Iris pigment epithelial cell (primary cell): ENCODE data around the gene ADISSP.

Source experiments
- DNase-seq: peaks from one replicate; pipeline ENCODE4 v3.0.0-alpha.2; 2011; ENCODE audit warnings: low read depth

The ADISSP gene

GRCh38 chr20:3767427-3768341 lies at the start of gene ADISSP:
Gene ADISSP, minus strand, starts transcription at chr20:3767753. Its CDS starts 7,653 bp downstream, at chr20:3760100.
- DNase-seq: peak; percentile 98

GRCh38 chr20:3815703-3816315 lies 48.3 kb upstream of the ADISSP start:
- DNase-seq: no peak

GRCh38 chr20:3814928-3815495 lies 47.5 kb upstream of the ADISSP start:
- no peak for DNase-seq

GRCh38 chr20:3813848-3814581 lies 46.5 kb upstream of the ADISSP start:
- no peak for DNase-seq

GRCh38 chr20:3812975-3813847 lies 45.7 kb upstream of the ADISSP start:
- no peak for DNase-seq

GRCh38 chr20:3812259-3812681 lies 44.7 kb upstream of the ADISSP start:
- DNase-seq: no peak

GRCh38 chr20:3811467-3812258 lies 44.1 kb upstream of the ADISSP start:
- DNase-seq: peak; percentile 97

- DNase-seq: no peak
Measured at GRCh38 chr20:3808544-3808943, 41.0 kb upstream of the ADISSP start.

- DNase-seq: no peak
Measured at GRCh38 chr20:3804781-3805180, 37.2 kb upstream of the ADISSP start.

- DNase-seq: peak; percentile 39
Measured at GRCh38 chr20:3804254-3804751, 36.8 kb upstream of the ADISSP start.

- no peak for DNase-seq
Measured at GRCh38 chr20:3803854-3804253, 36.3 kb upstream of the ADISSP start.

- DNase-seq: no peak
Measured at GRCh38 chr20:3803289-3803688, 35.7 kb upstream of the ADISSP start.

- no peak for DNase-seq
Measured at GRCh38 chr20:3802524-3803239, 35.1 kb upstream of the ADISSP start.

GRCh38 chr20:3801846-3802245 lies 34.3 kb upstream of the ADISSP start:
- DNase-seq: no peak

GRCh38 chr20:3801299-3801698 lies 33.7 kb upstream of the ADISSP start:
- no peak for DNase-seq

GRCh38 chr20:3800878-3801260 lies 33.3 kb upstream of the ADISSP start:
- DNase-seq: no peak

GRCh38 chr20:3800256-3800877 lies 32.8 kb upstream of the ADISSP start:
- DNase-seq: no peak

GRCh38 chr20:3798908-3799248 lies 31.3 kb upstream of the ADISSP start:
- DNase-seq: no peak

GRCh38 chr20:3798373-3798768 lies 30.8 kb upstream of the ADISSP start:
- DNase-seq: no peak
